Parathyroid adenoma (tissue), 2 donors: Measurements from ENCODE around the gene ALOX12B.
A peak's percentile ranks its signal among the peaks of the same experiment; 100 is the strongest.

ENCODE experiments used
- H2AFZ ChIP-seq: fragments of 300-600 bp; sonication (generic); one replicate; pipeline ENCODE4 v1.7.0; 2017; ENCODE audit warnings: antibody characterized with exemption, mild to moderate bottlenecking
- H3K27ac ChIP-seq: fragments of 300-600 bp; sonication (generic); one replicate; pipeline ENCODE4 v1.7.0; 2017
- H3K27me3 ChIP-seq: fragments of 300-600 bp; sonication (generic); one replicate; pipeline ENCODE4 v1.7.0; 2017; ENCODE audit warnings: low read length; ENCODE audit not compliant: control insufficient read depth, insufficient read depth
- H3K36me3 ChIP-seq: fragments of 300-600 bp; sonication (generic); one replicate; pipeline ENCODE4 v1.7.0; 2017; ENCODE audit warnings: low read length; ENCODE audit not compliant: control insufficient read depth, insufficient read depth
- H3K4me1 ChIP-seq: fragments of 300-600 bp; sonication (generic); one replicate; pipeline ENCODE4 v1.7.0; 2017; ENCODE audit warnings: control low read depth
- H3K4me2 ChIP-seq: fragments of 300-600 bp; sonication (generic); one replicate; pipeline ENCODE4 v1.7.0; 2017; ENCODE audit warnings: low read length
- H3K4me3 ChIP-seq: fragments of 300-600 bp; sonication (generic); one replicate; pipeline ENCODE4 v1.7.0; 2017; ENCODE audit warnings: low read depth, low read length
- H3K79me2 ChIP-seq: fragments of 300-600 bp; sonication (generic); one replicate; pipeline ENCODE4 v1.7.0; 2017; ENCODE audit warnings: control low read depth
- H3K9ac ChIP-seq: fragments of 300-600 bp; sonication (generic); one replicate; pipeline ENCODE4 v1.7.0; 2017; ENCODE audit warnings: mild to moderate bottlenecking
- H3K9me3 ChIP-seq: fragments of 300-600 bp; sonication (generic); one replicate; pipeline ENCODE4 v1.7.0; 2017; ENCODE audit warnings: low read length; ENCODE audit not compliant: control insufficient read depth
- CTCF ChIP-seq: fragments of 300-600 bp; sonication (generic); IDR thresholded peaks from one replicate; pipeline ENCODE4 v1.7.0; 2017; ENCODE audit warnings: antibody characterized with exemption, mild to moderate bottlenecking
- donor health status: primary hyperparathyroidism.

ALOX12B gene

GRCh38 chr17:8059131-8059530 is 28.4 kb downstream of the ALOX12B start:
- Histone ChIP-seq H3K27me3 (no peaks in the 10 kb centered on the region), H3K4me1 (peaks cover 11% of the 10 kb centered on the region), H2AFZ (no peak overlapping the region), H3K4me2 (no peak overlapping the region), H3K4me3 (no peak overlapping the region), H3K27ac (no peak overlapping the region), H3K9ac (no peak overlapping the region), H3K36me3 (no peaks in the 10 kb centered on the region), H3K9me3 (no peaks in the 10 kb centered on the region), H3K79me2 (no peaks in the 10 kb centered on the region)
- no peak for TF ChIP-seq CTCF

- H3K4me3 ChIP-seq = peak overlapping the region; percentile 0
- no peak overlapping the region for H2AFZ ChIP-seq
- H3K27me3 ChIP-seq = no peaks in the 10 kb centered on the region
Measured at GRCh38 chr17:8057691-8058114, 29.8 kb downstream of the ALOX12B start.

GRCh38 chr17:8056976-8057625 is 30.4 kb downstream of the ALOX12B start:
- Histone ChIP-seq H3K79me2 (no peaks in the 10 kb centered on the region), H3K4me1 (peaks cover 5% of the 10 kb centered on the region), H2AFZ (no peak overlapping the region), H3K27me3 (no peaks in the 10 kb centered on the region), H3K4me3 (peak overlapping the region; percentile 0), H3K27ac (no peak overlapping the region), H3K9me3 (no peaks in the 10 kb centered on the region), H3K9ac (no peak overlapping the region), H3K36me3 (no peaks in the 10 kb centered on the region), H3K4me2 (no peak overlapping the region)
- no peak for TF ChIP-seq CTCF

More at GRCh38 chr17:8057691-8058114, 29.8 kb downstream of the ALOX12B start:
- H3K79me2 ChIP-seq = no peaks in the 10 kb centered on the region
- H3K9ac ChIP-seq = no peak overlapping the region
- peaks cover 8% of the 10 kb centered on the region for H3K4me1 ChIP-seq
- TF ChIP-seq CTCF = peak; percentile 75
- H3K27ac ChIP-seq = no peak overlapping the region
- no peaks in the 10 kb centered on the region for H3K36me3 ChIP-seq
- no peak overlapping the region for H3K4me2 ChIP-seq
- H3K9me3 ChIP-seq = no peaks in the 10 kb centered on the region

GRCh38 chr17:8056232-8056975 is 31.1 kb downstream of the ALOX12B start:
- Histone ChIP-seq H3K36me3 (no peaks in the 10 kb centered on the region), H3K9ac (no peak overlapping the region), H3K27me3 (no peaks in the 10 kb centered on the region), H3K27ac (no peak overlapping the region), H3K4me3 (no peak overlapping the region), H3K4me2 (no peak overlapping the region), H3K4me1 (peaks cover 5% of the 10 kb centered on the region), H3K9me3 (no peaks in the 10 kb centered on the region), H2AFZ (no peak overlapping the region), H3K79me2 (no peaks in the 10 kb centered on the region)
- TF ChIP-seq CTCF = no peak
